Stimulated activated naive CD8-positive, alpha-beta T cell treated with anti-CD3 and anti-CD28 coated beads, Interleukin-15, Interleukin-2, amounts not matched to agents 100 U/mL and 50 U/mL, for 24 hours (primary cell): ENCODE results near the gene PRRT1.
"Not testable (repeated sequence)": the region's sequence is repeated elsewhere in the genome, so short reads cannot be mapped to it uniquely, and the experiment has no call there.

Experiments
- ATAC-seq: fragments of 150-1000 bp; cut with Tn5 transposase; one replicate; pipeline ENCODE4 v1.10.0; 2021
- DNase-seq: peaks from one replicate; pipeline ENCODE4 v3.0.0; 2021

PRRT1 gene

GRCh38 chr6:32120573-32121059 lies 31.1 kb downstream of the PRRT1 start:
- ATAC-seq (no peak), DNase-seq (no peak)

- peak; percentile 84 for ATAC-seq
These were observed 32.7 kb downstream of the PRRT1 start for GRCh38 chr6:32118782-32119628.

GRCh38 chr6:32117461-32117860 lies 34.3 kb downstream of the PRRT1 start:
- ATAC-seq: no peak
- DNase-seq: no peak

More at GRCh38 chr6:32118782-32119628, 32.7 kb downstream of the PRRT1 start:
- peak; percentile 79 for DNase-seq

GRCh38 chr6:32116674-32117073 lies 35.1 kb downstream of the PRRT1 start:
- DNase-seq (no peak), ATAC-seq (no peak)

GRCh38 chr6:32115623-32116022 lies 36.1 kb downstream of the PRRT1 start:
- no peak for ATAC-seq
- DNase-seq: no peak

- no peak for ATAC-seq
- DNase-seq: no peak
These were observed 36.9 kb downstream of the PRRT1 start for GRCh38 chr6:32114796-32115195.

- DNase-seq (no peak), ATAC-seq (no peak)
These were observed 38.1 kb downstream of the PRRT1 start for GRCh38 chr6:32113386-32114352.

- no peak for DNase-seq
These were observed 39.2 kb downstream of the PRRT1 start for GRCh38 chr6:32112431-32112980.

GRCh38 chr6:32111424-32112066 lies 40.2 kb downstream of the PRRT1 start:
- ATAC-seq (no peak), DNase-seq (no peak)

More at GRCh38 chr6:32112431-32112980, 39.2 kb downstream of the PRRT1 start:
- no peak for ATAC-seq

- DNase-seq (no peak), ATAC-seq (no peak)
These were observed 41.1 kb downstream of the PRRT1 start for GRCh38 chr6:32110632-32111031.

GRCh38 chr6:32109765-32110160 lies 42.0 kb downstream of the PRRT1 start:
- ATAC-seq: no peak
- no peak for DNase-seq

- ATAC-seq (peak; percentile 17), DNase-seq (no peak)
These were observed 42.5 kb downstream of the PRRT1 start, which contains the start of gene TNXB for GRCh38 chr6:32109114-32109764. TSS of gene TNXB (minus strand) at chr6:32109338. CDS start at chr6:32098198, 11,140 bp downstream.

GRCh38 chr6:32108727-32109113 lies 43.0 kb downstream of the PRRT1 start:
- no peak for DNase-seq
- ATAC-seq: no peak

GRCh38 chr6:32108094-32108627 lies 43.6 kb downstream of the PRRT1 start:
- no peak for ATAC-seq

GRCh38 chr6:32107406-32107805 lies 44.3 kb downstream of the PRRT1 start:
- ATAC-seq (no peak), DNase-seq (no peak)

More at GRCh38 chr6:32108094-32108627, 43.6 kb downstream of the PRRT1 start:
- DNase-seq: no peak

- ATAC-seq (no peak), DNase-seq (no peak)
These were observed 46.3 kb downstream of the PRRT1 start for GRCh38 chr6:32105433-32105832.

- DNase-seq (no peak), ATAC-seq (no peak)
These were observed 49.5 kb downstream of the PRRT1 start for GRCh38 chr6:32102255-32102654.

- DNase-seq, ATAC-seq: not testable (repeated sequence)
These were observed 51.5 kb downstream of the PRRT1 start for GRCh38 chr6:32100251-32100650.
